ENCODE results near the gene ADGRG1.
"Not testable (repeated sequence)": the region's sequence is repeated elsewhere in the genome, so short reads cannot be mapped to it uniquely, and the experiment has no call there.

The ADGRG1 gene

DNA sequence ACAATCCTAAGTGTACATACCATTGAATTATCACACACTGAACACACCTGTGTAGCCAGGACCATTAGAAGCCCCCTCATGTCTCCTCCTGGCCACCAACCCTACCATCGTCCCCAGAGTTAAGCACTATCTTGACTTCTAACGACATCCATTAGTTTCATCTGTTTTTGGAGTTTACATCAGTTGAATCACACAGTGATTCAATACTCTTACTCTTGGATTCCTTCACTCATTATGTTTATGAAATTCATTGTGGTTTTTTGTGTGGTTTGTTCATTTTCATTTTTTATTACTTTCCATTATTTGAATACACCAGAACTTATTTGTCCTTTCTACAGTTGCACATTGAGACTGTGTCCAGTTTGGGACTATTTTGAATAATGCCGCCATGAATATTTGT, 79.7 kb downstream of the ADGRG1 start:
- Histone ChIP-seq H3K9me3 (ENCODE audit: control insufficient read depth, insufficient read depth, low read length) (no peaks in the 10 kb centered on the region), H3K36me3 (ENCODE audit: control insufficient read depth, insufficient read depth, low read length) (no peaks in the 10 kb centered on the region), H3K9ac (ENCODE audit: low read depth, low read length) (no peak overlapping the region), H3K4me1 (ENCODE audit: control insufficient read depth, insufficient read depth, low read length) (no peaks in the 10 kb centered on the region), H3K27me3 (ENCODE audit: control insufficient read depth, insufficient read depth, low read length) (no peaks in the 10 kb centered on the region), H3K4me3 (ENCODE audit: low read depth, low read length) (no peak overlapping the region)

DNA sequence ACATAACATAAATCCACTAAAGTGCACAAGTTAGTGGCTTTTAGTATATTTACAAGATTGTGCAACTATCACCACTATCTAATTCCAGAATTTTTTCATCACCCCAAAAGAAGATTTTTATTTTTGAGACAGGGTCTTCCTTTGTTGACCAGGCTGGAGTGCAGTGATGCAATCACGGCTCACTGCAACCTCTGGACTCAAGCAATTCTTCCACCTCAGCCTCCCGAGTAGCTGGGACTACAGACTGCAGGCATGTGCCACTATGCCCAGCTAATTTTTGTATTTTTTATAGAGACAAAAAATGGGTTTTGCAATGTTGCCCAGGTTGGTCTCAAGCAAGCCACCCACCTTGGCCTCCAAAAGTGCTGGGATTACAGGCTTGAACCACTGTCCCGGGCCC, 81.2 kb downstream of the ADGRG1 start:
- Histone ChIP-seq H3K36me3 (ENCODE audit: control insufficient read depth, insufficient read depth, low read length) (no peaks in the 10 kb centered on the region), H3K4me3 (ENCODE audit: low read depth, low read length) (no peak overlapping the region), H3K27me3 (ENCODE audit: control insufficient read depth, insufficient read depth, low read length) (no peaks in the 10 kb centered on the region), H3K4me1 (ENCODE audit: control insufficient read depth, insufficient read depth, low read length) (no peaks in the 10 kb centered on the region), H3K9ac (ENCODE audit: low read depth, low read length) (no peak overlapping the region), H3K9me3 (ENCODE audit: control insufficient read depth, insufficient read depth, low read length) (no peaks in the 10 kb centered on the region)

DNA sequence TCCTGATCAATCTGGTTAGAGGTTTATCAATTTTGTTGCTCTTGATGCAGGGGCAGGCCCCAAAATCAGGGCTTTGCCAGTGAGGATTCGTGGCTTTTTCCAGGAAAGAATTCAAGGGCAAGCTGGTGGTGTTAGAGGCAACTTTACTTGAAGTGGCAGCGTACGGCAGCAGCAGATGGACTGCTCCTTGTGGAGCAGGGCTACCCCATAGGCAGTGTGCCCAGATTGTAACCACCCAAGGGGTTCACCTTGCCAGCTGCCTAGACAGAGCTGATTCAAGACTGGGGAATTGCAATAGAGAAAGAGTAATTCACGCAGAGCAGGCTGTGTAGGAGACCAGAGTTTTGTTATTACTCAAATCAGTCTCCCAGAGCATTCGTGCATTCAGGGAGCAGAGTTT, 82.9 kb downstream of the ADGRG1 start:
- Histone ChIP-seq H3K9me3 (ENCODE audit: control insufficient read depth, insufficient read depth, low read length) (no peaks in the 10 kb centered on the region), H3K9ac (ENCODE audit: low read depth, low read length) (no peak overlapping the region), H3K4me3 (ENCODE audit: low read depth, low read length) (no peak overlapping the region), H3K4me1 (ENCODE audit: control insufficient read depth, insufficient read depth, low read length) (no peaks in the 10 kb centered on the region), H3K27me3 (ENCODE audit: control insufficient read depth, insufficient read depth, low read length) (no peaks in the 10 kb centered on the region), H3K36me3 (ENCODE audit: control insufficient read depth, insufficient read depth, low read length) (no peaks in the 10 kb centered on the region)

DNA sequence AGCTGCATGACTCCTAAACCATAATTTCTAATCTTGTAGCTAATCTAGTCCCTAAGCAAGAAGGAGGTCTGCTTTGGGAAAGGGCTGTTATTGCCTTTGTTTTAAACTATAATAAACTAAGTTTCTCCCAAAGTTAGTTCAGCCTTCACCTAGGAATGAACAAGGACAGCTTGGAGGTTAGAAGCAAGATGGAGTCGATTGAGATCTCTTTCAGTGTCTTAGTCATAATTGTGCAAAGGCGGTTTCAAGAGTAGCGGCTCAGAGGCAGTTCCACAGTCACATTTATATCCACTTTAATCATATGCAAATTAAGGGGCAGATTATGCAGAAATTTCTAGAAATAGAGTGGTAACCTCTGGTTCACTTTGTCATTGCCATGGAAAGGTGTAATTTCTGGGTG, 83.6 kb downstream of the ADGRG1 start:
- H3K36me3 ChIP-seq (ENCODE audit: control insufficient read depth, insufficient read depth, low read length): no peaks in the 10 kb centered on the region
- H3K27me3 ChIP-seq (ENCODE audit: control insufficient read depth, insufficient read depth, low read length): no peaks in the 10 kb centered on the region
- H3K4me3 ChIP-seq (ENCODE audit: low read depth, low read length): no peak overlapping the region
- no peaks in the 10 kb centered on the region for H3K9me3 ChIP-seq (ENCODE audit: control insufficient read depth, insufficient read depth, low read length)
- no peak overlapping the region for H3K9ac ChIP-seq (ENCODE audit: low read depth, low read length)
- no peaks in the 10 kb centered on the region for H3K4me1 ChIP-seq (ENCODE audit: control insufficient read depth, insufficient read depth, low read length)

DNA sequence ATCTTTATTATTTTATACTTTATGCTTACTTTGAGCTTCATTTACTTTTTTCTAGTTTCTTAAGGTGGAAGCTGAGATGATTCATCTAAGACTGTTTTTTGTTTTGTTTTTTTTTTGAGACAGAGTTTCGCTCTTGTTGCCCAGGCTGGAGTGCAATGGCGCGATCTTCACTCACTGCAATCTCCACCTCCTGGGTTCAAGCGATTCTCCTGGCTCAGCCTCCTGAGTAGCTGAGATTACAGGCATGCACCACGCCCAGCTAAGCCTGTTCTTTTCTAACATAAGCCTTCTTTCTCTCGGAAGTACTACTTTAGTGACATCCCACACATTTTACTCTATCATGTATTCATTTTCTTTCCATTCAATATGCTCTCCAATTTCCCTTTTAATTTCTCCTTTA, 84.1 kb downstream of the ADGRG1 start:
- not testable (repeated sequence) for H3K36me3 ChIP-seq (ENCODE audit: control insufficient read depth, insufficient read depth, low read length); H3K4me1 ChIP-seq (ENCODE audit: control insufficient read depth, insufficient read depth, low read length); H3K9ac ChIP-seq (ENCODE audit: low read depth, low read length); H3K9me3 ChIP-seq (ENCODE audit: control insufficient read depth, insufficient read depth, low read length); H3K4me3 ChIP-seq (ENCODE audit: low read depth, low read length); H3K27me3 ChIP-seq (ENCODE audit: control insufficient read depth, insufficient read depth, low read length)

DNA sequence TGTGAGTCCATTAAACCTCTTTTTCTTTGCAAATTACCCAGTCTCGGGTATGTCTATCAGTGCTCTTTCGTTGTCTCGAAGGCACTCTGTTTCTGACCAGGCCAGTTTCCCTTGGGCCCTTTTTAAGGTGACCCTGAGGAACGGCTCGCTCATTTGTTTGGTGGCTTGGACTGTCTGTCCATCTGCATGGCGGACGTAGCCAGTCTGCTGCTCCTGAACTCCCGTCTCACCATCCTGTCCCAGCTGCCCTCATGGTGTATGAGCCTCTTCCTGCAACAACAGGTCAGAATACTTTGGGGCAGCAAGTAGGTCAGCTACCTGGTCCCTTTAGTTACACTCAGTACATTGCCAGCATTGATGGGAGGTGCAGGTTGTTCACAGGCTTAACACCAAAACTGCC, 85.2 kb downstream of the ADGRG1 start:
- Histone ChIP-seq H3K9me3 (ENCODE audit: control insufficient read depth, insufficient read depth, low read length) (no peaks in the 10 kb centered on the region), H3K4me3 (ENCODE audit: low read depth, low read length) (no peak overlapping the region), H3K9ac (ENCODE audit: low read depth, low read length) (no peak overlapping the region), H3K4me1 (ENCODE audit: control insufficient read depth, insufficient read depth, low read length) (no peaks in the 10 kb centered on the region), H3K36me3 (ENCODE audit: control insufficient read depth, insufficient read depth, low read length) (no peaks in the 10 kb centered on the region), H3K27me3 (ENCODE audit: control insufficient read depth, insufficient read depth, low read length) (no peaks in the 10 kb centered on the region)

DNA sequence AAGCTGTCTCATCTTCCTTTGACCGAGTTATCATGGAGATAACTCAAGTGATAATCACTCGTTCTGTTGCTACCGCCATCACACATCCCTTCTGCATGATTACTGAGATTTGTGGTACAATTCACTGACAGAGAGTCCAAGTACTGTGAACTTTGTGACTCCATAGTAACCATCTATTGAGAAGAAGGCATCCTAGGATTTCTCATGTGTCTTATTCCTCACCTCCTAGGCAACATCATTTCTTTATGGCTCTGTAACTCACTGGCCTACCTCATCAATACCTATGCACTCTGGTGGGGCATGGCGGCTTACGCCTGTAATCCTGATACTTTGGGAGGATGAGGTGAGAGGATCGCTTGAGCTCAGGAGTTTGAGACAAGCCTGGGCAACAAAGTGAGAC, 85.6 kb downstream of the ADGRG1 start:
- Histone ChIP-seq H3K27me3 (ENCODE audit: control insufficient read depth, insufficient read depth, low read length) (no peaks in the 10 kb centered on the region), H3K4me1 (ENCODE audit: control insufficient read depth, insufficient read depth, low read length) (no peaks in the 10 kb centered on the region), H3K4me3 (ENCODE audit: low read depth, low read length) (no peak overlapping the region), H3K9ac (ENCODE audit: low read depth, low read length) (no peak overlapping the region), H3K36me3 (ENCODE audit: control insufficient read depth, insufficient read depth, low read length) (no peaks in the 10 kb centered on the region), H3K9me3 (ENCODE audit: control insufficient read depth, insufficient read depth, low read length) (no peaks in the 10 kb centered on the region)
